MM.1S (cell line): ENCODE results near the gene MAGIX.

Experiments
- DNase-seq: peaks from one replicate; pipeline ENCODE4 v3.0.0-alpha.2; 2015
- H2AFZ ChIP-seq: fragments of 300-600 bp; sonication (generic); 2 replicates; pipeline ENCODE4 v1.6.0; 2016; ENCODE audit warnings: antibody characterized with exemption, low read length
- H3F3A ChIP-seq: fragments of 300-600 bp; sonication (generic); 2 replicates; pipeline ENCODE4 v1.6.1; 2016; ENCODE audit warnings: mild to moderate bottlenecking, antibody characterized with exemption, low read length, moderate library complexity, mixed read lengths; ENCODE audit not compliant: insufficient read depth
- H3K27ac ChIP-seq: fragments of 300-600 bp; sonication (generic); 2 replicates; pipeline ENCODE4 v1.5.1; 2016; ENCODE audit warnings: mild to moderate bottlenecking, low read length
- H3K27me3 ChIP-seq: fragments of 300-600 bp; sonication (generic); replicated peaks from 2 replicates; pipeline ENCODE4 v1.6.0; 2016; ENCODE audit warnings: low read length; ENCODE audit not compliant: insufficient read depth
- H3K36me3 ChIP-seq: fragments of 300-600 bp; sonication (generic); replicated peaks from 2 replicates; pipeline ENCODE4 v1.6.1; 2016; ENCODE audit warnings: mild to moderate bottlenecking, low read length, mixed read lengths; ENCODE audit not compliant: insufficient read depth
- H3K4me1 ChIP-seq: fragments of 300-600 bp; sonication (generic); 2 replicates; pipeline ENCODE4 v1.6.1; 2016; ENCODE audit warnings: low read length, mixed read lengths
- H3K4me2 ChIP-seq: fragments of 300-600 bp; sonication (generic); 2 replicates; pipeline ENCODE4 v1.6.0; 2016; ENCODE audit warnings: low read depth, low read length
- H3K4me3 ChIP-seq: fragments of 300-600 bp; sonication (generic); 2 replicates; pipeline ENCODE4 v1.5.1; 2016; ENCODE audit warnings: low read length, mixed read lengths
- H3K79me2 ChIP-seq: fragments of 300-600 bp; sonication (generic); 2 replicates; pipeline ENCODE4 v1.6.1; 2016; ENCODE audit warnings: mixed run types, low read length, mixed read lengths
- H3K9ac ChIP-seq: fragments of 300-600 bp; sonication (generic); 2 replicates; pipeline ENCODE4 v1.6.1; 2016; ENCODE audit warnings: low read length, mixed read lengths
- H3K9me2 ChIP-seq: fragments of 300-600 bp; sonication (generic); replicated peaks from 2 replicates; pipeline ENCODE4 v1.6.1; 2016; ENCODE audit warnings: mild to moderate bottlenecking, low read length, mixed read lengths; ENCODE audit not compliant: insufficient read depth
- H3K9me3 ChIP-seq: fragments of 300-600 bp; sonication (generic); replicated peaks from 2 replicates; pipeline ENCODE4 v1.6.1; 2016; ENCODE audit warnings: mild to moderate bottlenecking, low read length, mixed read lengths; ENCODE audit not compliant: insufficient read depth
- H4K20me1 ChIP-seq: fragments of 300-600 bp; sonication (generic); 2 replicates; pipeline ENCODE4 v1.6.1; 2016; ENCODE audit warnings: mild to moderate bottlenecking, low read length, moderate library complexity, mixed read lengths; ENCODE audit not compliant: insufficient read depth
- EZH2 ChIP-seq: fragments of 300-600 bp; sonication (generic); optimal IDR thresholded peaks from 2 replicates; pipeline ENCODE3; 2017; ENCODE audit warnings: low read depth, mild to moderate bottlenecking, antibody characterized with exemption, low read length, mixed read lengths
- EZH2phosphoT487 ChIP-seq: fragments of 300-600 bp; sonication (generic); IDR thresholded peaks from 2 replicates; pipeline ENCODE4 v1.6.1; 2018; ENCODE audit warnings: antibody characterized with exemption, low read length
- TF ChIP-seq, protein P1 (sequence below): fragments of 300-600 bp; sonication (generic); IDR thresholded peaks from 2 replicates; pipeline ENCODE4 v1.5.1; 2016; ENCODE audit warnings: antibody characterized with exemption, low read length, mixed read lengths

The MAGIX gene

GRCh38 chrX:49204017-49204416 is 41.5 kb downstream of the MAGIX start:
- Histone ChIP-seq H4K20me1 (no peaks in the 10 kb centered on the region), H3F3A (no peaks in the 10 kb centered on the region), H3K4me2 (no peak overlapping the region), H3K36me3 (no peaks in the 10 kb centered on the region), H3K27ac (no peak overlapping the region), H3K9ac (no peak overlapping the region), H2AFZ (no peak overlapping the region), H3K27me3 (no peaks in the 10 kb centered on the region), H3K79me2 (no peaks in the 10 kb centered on the region), H3K4me3 (no peak overlapping the region), H3K9me2 (no peaks in the 10 kb centered on the region), H3K4me1 (no peaks in the 10 kb centered on the region), H3K9me3 (no peaks in the 10 kb centered on the region)
- no peak for TF ChIP-seq EZH2phosphoT487
- TF ChIP-seq, protein P1, sequence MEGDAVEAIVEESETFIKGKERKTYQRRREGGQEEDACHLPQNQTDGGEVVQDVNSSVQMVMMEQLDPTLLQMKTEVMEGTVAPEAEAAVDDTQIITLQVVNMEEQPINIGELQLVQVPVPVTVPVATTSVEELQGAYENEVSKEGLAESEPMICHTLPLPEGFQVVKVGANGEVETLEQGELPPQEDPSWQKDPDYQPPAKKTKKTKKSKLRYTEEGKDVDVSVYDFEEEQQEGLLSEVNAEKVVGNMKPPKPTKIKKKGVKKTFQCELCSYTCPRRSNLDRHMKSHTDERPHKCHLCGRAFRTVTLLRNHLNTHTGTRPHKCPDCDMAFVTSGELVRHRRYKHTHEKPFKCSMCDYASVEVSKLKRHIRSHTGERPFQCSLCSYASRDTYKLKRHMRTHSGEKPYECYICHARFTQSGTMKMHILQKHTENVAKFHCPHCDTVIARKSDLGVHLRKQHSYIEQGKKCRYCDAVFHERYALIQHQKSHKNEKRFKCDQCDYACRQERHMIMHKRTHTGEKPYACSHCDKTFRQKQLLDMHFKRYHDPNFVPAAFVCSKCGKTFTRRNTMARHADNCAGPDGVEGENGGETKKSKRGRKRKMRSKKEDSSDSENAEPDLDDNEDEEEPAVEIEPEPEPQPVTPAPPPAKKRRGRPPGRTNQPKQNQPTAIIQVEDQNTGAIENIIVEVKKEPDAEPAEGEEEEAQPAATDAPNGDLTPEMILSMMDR: no peak
- TF ChIP-seq EZH2: no peak
- no peak for DNase-seq

GRCh38 chrX:49204709-49205108 is 42.2 kb downstream of the MAGIX start:
- no peaks in the 10 kb centered on the region for H3K36me3 ChIP-seq
- H4K20me1 ChIP-seq: no peaks in the 10 kb centered on the region
- H3K4me2 ChIP-seq: no peak overlapping the region
- H3K4me1 ChIP-seq: no peaks in the 10 kb centered on the region
- H3K27me3 ChIP-seq: no peaks in the 10 kb centered on the region
- no peaks in the 10 kb centered on the region for H3K9me3 ChIP-seq
- DNase-seq: no peak
- TF ChIP-seq, protein P1: no peak
- TF ChIP-seq EZH2phosphoT487 (no peak), EZH2 (no peak)
- H3K79me2 ChIP-seq: no peaks in the 10 kb centered on the region
- H3K9ac ChIP-seq: no peak overlapping the region
- H3K9me2 ChIP-seq: no peaks in the 10 kb centered on the region
- no peak overlapping the region for H2AFZ ChIP-seq
- H3K27ac ChIP-seq: no peak overlapping the region
- H3F3A ChIP-seq: no peaks in the 10 kb centered on the region
- no peak overlapping the region for H3K4me3 ChIP-seq

DNA sequence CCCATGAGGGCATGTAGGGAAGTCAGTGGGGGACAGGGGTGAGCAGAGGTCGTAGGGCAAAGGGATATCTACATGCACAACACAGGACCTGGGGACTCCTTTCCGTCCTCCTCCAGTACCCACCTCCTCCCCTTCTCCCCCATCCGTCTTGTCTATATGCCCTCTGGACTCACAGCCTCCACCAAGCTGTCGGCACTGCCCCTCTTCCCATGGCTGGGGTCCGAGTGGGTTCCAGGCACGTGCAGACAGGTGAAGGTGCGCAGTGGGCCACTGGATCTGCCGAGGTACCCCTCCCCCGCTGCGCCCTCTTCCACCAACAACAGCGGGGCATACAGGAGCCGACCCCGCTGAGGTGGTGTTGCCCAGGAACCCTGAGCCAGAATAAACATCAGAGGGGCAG is 42.9 kb downstream of the MAGIX start:
- DNase-seq: no peak
- no peaks in the 10 kb centered on the region for H3K79me2 ChIP-seq
- no peaks in the 10 kb centered on the region for H3K4me1 ChIP-seq
- H3K36me3 ChIP-seq: no peaks in the 10 kb centered on the region
- no peak for TF ChIP-seq EZH2
- no peak for TF ChIP-seq EZH2phosphoT487
- TF ChIP-seq, protein P1: no peak
- H3K9me3 ChIP-seq: no peaks in the 10 kb centered on the region
- no peak overlapping the region for H3K9ac ChIP-seq
- no peaks in the 10 kb centered on the region for H3K27me3 ChIP-seq
- no peak overlapping the region for H3K27ac ChIP-seq
- no peak overlapping the region for H3K4me2 ChIP-seq
- H3F3A ChIP-seq: no peaks in the 10 kb centered on the region
- H2AFZ ChIP-seq: no peak overlapping the region
- no peaks in the 10 kb centered on the region for H4K20me1 ChIP-seq
- no peaks in the 10 kb centered on the region for H3K9me2 ChIP-seq
- H3K4me3 ChIP-seq: no peak overlapping the region

DNA sequence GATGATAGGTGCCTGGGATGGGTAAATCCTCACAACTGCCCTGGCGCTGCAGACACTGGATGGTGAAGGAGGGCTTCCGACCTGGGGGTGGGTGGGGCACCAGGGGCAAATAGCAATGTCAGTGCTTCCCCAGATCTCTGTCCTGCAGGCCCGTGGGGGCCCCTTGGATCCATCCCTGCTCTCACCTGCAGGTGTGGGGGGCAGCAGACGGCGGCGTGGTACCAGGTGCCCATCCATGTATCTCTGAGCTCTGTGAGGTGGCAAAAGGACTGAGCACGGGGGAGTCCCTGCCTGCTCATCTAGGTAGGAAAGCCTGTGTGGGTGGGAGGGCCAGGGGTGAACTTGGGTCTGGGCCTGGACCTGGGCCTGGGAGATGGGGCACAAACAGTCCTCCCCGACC is 44.0 kb downstream of the MAGIX start:
- Histone ChIP-seq H3K4me2 (no peak overlapping the region), H3K9me2 (no peaks in the 10 kb centered on the region), H3K9ac (no peak overlapping the region)

More for the DNA sequence above, 44.0 kb downstream of the MAGIX start:
- Histone ChIP-seq H3K4me3 (no peak overlapping the region), H3F3A (no peaks in the 10 kb centered on the region), H3K27me3 (no peaks in the 10 kb centered on the region), H3K79me2 (no peaks in the 10 kb centered on the region), H3K4me1 (no peaks in the 10 kb centered on the region), H3K36me3 (no peaks in the 10 kb centered on the region), H4K20me1 (no peaks in the 10 kb centered on the region), H2AFZ (no peak overlapping the region), H3K27ac (no peak overlapping the region), H3K9me3 (no peaks in the 10 kb centered on the region)
- no peak for TF ChIP-seq EZH2
- TF ChIP-seq, protein P1: no peak
- TF ChIP-seq EZH2phosphoT487: no peak
- no peak for DNase-seq
